GM18870 (cell line): ENCODE results near the gene ANK3.

ENCODE experiments used
- ATAC-seq: cut with Tn5 transposase; IDR thresholded peaks from one replicate; pipeline ENCODE4 v1.9.1; 2021; ENCODE audit warnings: moderate library complexity; ENCODE audit not compliant: unreplicated experiment

Gene ANK3

GRCh38 chr10:60237977-60238758 lies 151.5 kb downstream of the ANK3 start:
- peak; percentile 24 for ATAC-seq

- peak; percentile 99 for ATAC-seq
These were observed 152.7 kb downstream of the ANK3 start for GRCh38 chr10:60236869-60237524.

- no peak for ATAC-seq
These were observed 154.7 kb downstream of the ANK3 start for GRCh38 chr10:60235001-60235400.

- ATAC-seq, result no peak
These were observed 155.1 kb downstream of the ANK3 start for GRCh38 chr10:60234551-60234950.

- ATAC-seq, result no peak
These were observed 158.8 kb downstream of the ANK3 start for GRCh38 chr10:60230892-60231291.

- ATAC-seq, result no peak
These were observed 165.5 kb downstream of the ANK3 start for GRCh38 chr10:60224066-60224705.

- no peak for ATAC-seq
These were observed 167.6 kb downstream of the ANK3 start for GRCh38 chr10:60222047-60222446.

- no peak for ATAC-seq
These were observed 177.5 kb downstream of the ANK3 start for GRCh38 chr10:60212195-60212594.

- ATAC-seq, result no peak
These were observed 179.7 kb downstream of the ANK3 start for GRCh38 chr10:60209874-60210570.

GRCh38 chr10:60208676-60209269 lies 180.9 kb downstream of the ANK3 start:
- no peak for ATAC-seq

- no peak for ATAC-seq
These were observed 181.8 kb downstream of the ANK3 start for GRCh38 chr10:60207894-60208293.

GRCh38 chr10:60206735-60207134 lies 182.9 kb downstream of the ANK3 start:
- ATAC-seq, result no peak

GRCh38 chr10:60205741-60206140 lies 183.9 kb downstream of the ANK3 start:
- no peak for ATAC-seq

GRCh38 chr10:60203993-60204618 lies 185.6 kb downstream of the ANK3 start:
- ATAC-seq, result no peak

- no peak for ATAC-seq
These were observed 189.0 kb downstream of the ANK3 start for GRCh38 chr10:60200682-60201053.

- ATAC-seq, result no peak
These were observed 189.5 kb downstream of the ANK3 start for GRCh38 chr10:60200012-60200681.

- ATAC-seq, result no peak
These were observed 192.5 kb downstream of the ANK3 start for GRCh38 chr10:60197206-60197605.

- no peak for ATAC-seq
These were observed 195.3 kb downstream of the ANK3 start for GRCh38 chr10:60194421-60194820.

GRCh38 chr10:60192946-60193345 lies 196.7 kb downstream of the ANK3 start:
- no peak for ATAC-seq

GRCh38 chr10:60189861-60190475 lies 199.7 kb downstream of the ANK3 start:
- no peak for ATAC-seq
